ENCODE results near the gene PDHX.

GRCh38 chr11:34904421-34904955 is 11.9 kb upstream of the PDHX start:
- TF ChIP-seq POLR2A (IDR thresholded peaks at IDR 0.05; ENCODE audit: low read length) (no peak), GATA1 (IDR thresholded peaks at IDR 0.05; ENCODE audit: low read depth, low read length) (no peak)
